HFFc6 (cell line): ENCODE data around the gene XRRA1. TPM values are rescaled to one million over a fixed set of nuclear protein-coding genes. Genes with fewer than 3 reads are reported as not detected.

ENCODE experiments used
- DNase-seq: peaks from one replicate; pipeline ENCODE4 v3.0.0-alpha.2; 2018
- H3K27ac Mint-ChIP-seq: 2 replicates; pipeline ENCODE4 v1.8.0; 2020; ENCODE audit warnings: mild to moderate bottlenecking, mixed read lengths
- H3K27me3 Mint-ChIP-seq: 2 replicates; pipeline ENCODE4 v1.8.0; 2021; ENCODE audit warnings: mild to moderate bottlenecking, moderate library complexity, mixed read lengths; ENCODE audit not compliant: insufficient read depth
- H3K36me3 Mint-ChIP-seq: 2 replicates; pipeline ENCODE4 v1.8.0; 2021; ENCODE audit warnings: low read depth, mixed read lengths
- H3K4me1 Mint-ChIP-seq: 2 replicates; pipeline ENCODE4 v1.8.0; 2020; ENCODE audit warnings: low read depth, mixed read lengths
- H3K4me3 Mint-ChIP-seq: 2 replicates; pipeline ENCODE4 v1.8.0; 2020; ENCODE audit warnings: mild to moderate bottlenecking, moderate library complexity, mixed read lengths
- H3K9me3 Mint-ChIP-seq: 2 replicates; pipeline ENCODE4 v1.8.0; 2020; ENCODE audit warnings: mild to moderate bottlenecking, mixed read lengths
- total RNA-seq, 6 experiments: library from RNA; stranded (reverse); fragmentation: NEBNext Ultra II Directional; extraction: Animal tissue kit (Norgen Biotek cat#: 25700); gene quantifications; 2 replicates in 1 of 6; 3 replicates in 5 of 6; pipeline ENCODE4 v1.2.3, GENCODE V29; 2021
- TF ChIP-seq, protein P1 (sequence below): fragments of 200-600 bp; sonication (generic); IDR thresholded peaks from 2 replicates; pipeline ENCODE4 v1.5.0; 2021; ENCODE audit warnings: antibody characterized with exemption, mild to moderate bottlenecking

XRRA1 gene
- total RNA-seq, 6 experiments from 2014 or later, result 5.4 to 7.0 (median 6.0) TPM

- H3K4me3 Mint-ChIP-seq, result peak within 1 kb of the TSS; percentile 97
- H3K36me3 Mint-ChIP-seq, result no peaks in the 10 kb centered on the region
- peak within 1 kb of the TSS; percentile 90 for H3K27ac Mint-ChIP-seq
- peaks cover 6% of the 10 kb centered on the region for H3K27me3 Mint-ChIP-seq
- peak; percentile 67 for DNase-seq
- H3K4me1 Mint-ChIP-seq, result peaks cover 24% of the 10 kb centered on the region
- TF ChIP-seq, protein P1, sequence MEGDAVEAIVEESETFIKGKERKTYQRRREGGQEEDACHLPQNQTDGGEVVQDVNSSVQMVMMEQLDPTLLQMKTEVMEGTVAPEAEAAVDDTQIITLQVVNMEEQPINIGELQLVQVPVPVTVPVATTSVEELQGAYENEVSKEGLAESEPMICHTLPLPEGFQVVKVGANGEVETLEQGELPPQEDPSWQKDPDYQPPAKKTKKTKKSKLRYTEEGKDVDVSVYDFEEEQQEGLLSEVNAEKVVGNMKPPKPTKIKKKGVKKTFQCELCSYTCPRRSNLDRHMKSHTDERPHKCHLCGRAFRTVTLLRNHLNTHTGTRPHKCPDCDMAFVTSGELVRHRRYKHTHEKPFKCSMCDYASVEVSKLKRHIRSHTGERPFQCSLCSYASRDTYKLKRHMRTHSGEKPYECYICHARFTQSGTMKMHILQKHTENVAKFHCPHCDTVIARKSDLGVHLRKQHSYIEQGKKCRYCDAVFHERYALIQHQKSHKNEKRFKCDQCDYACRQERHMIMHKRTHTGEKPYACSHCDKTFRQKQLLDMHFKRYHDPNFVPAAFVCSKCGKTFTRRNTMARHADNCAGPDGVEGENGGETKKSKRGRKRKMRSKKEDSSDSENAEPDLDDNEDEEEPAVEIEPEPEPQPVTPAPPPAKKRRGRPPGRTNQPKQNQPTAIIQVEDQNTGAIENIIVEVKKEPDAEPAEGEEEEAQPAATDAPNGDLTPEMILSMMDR, result no peak
- no peaks in the 10 kb centered on the region for H3K9me3 Mint-ChIP-seq
Observed at GRCh38 chr11:74988541-74989259, 39.8 kb upstream of the XRRA1 start, which contains the start of gene NEU3. TSS of gene NEU3 (plus strand) at chr11:74988933. CDS start at chr11:74989061, 128 bp downstream.

GRCh38 chr11:74984730-74985129 is 35.8 kb upstream of the XRRA1 start:
- Mint-ChIP-seq H3K9me3 (no peaks in the 10 kb centered on the region), H3K4me1 (peaks cover 6% of the 10 kb centered on the region), H3K4me3 (no peak overlapping the region), H3K27ac (no peak overlapping the region), H3K36me3 (peaks cover 10% of the 10 kb centered on the region; the same call in 1 of the 2 replicates), H3K27me3 (peaks cover 6% of the 10 kb centered on the region)
- TF ChIP-seq, protein P1, result no peak
- DNase-seq, result no peak

GRCh38 chr11:74984070-74984469 is 35.2 kb upstream of the XRRA1 start:
- Mint-ChIP-seq H3K27me3 (peaks cover 6% of the 10 kb centered on the region), H3K27ac (no peak overlapping the region), H3K4me3 (no peak overlapping the region), H3K36me3 (peaks cover 12% of the 10 kb centered on the region; the same call in 1 of the 2 replicates), H3K4me1 (no peaks in the 10 kb centered on the region; the same call in 1 of the 2 replicates), H3K9me3 (no peaks in the 10 kb centered on the region)
- no peak for DNase-seq
- TF ChIP-seq, protein P1, result no peak

DNA sequence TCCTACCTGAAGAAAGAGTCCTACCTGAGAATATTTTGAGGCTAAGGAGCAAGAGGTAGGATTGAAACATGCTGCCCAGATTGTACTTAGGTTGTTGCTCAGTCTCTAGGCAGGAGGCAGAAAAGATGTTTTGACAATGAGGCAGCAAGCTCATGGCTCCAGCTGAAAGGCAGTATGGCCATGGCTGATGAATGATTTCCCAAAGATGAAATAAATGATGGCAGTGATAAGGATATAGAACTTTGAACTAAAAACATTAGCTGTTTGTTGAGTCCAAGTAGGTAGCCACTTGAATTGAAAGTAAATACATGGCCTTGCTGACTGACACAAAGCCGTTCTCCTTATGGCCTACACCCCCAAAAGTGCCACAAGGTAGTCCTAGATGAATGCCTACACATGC is 33.0 kb upstream of the XRRA1 start:
- no peak for DNase-seq
- TF ChIP-seq, protein P1, result no peak
- H3K9me3 Mint-ChIP-seq, result no peaks in the 10 kb centered on the region
- H3K4me1 Mint-ChIP-seq, result no peaks in the 10 kb centered on the region
- peaks cover 12% of the 10 kb centered on the region; the same call in 1 of the 2 replicates for H3K36me3 Mint-ChIP-seq
- peaks cover 2% of the 10 kb centered on the region for H3K27me3 Mint-ChIP-seq
- no peak overlapping the region for H3K4me3 Mint-ChIP-seq
- peak overlapping the region; percentile 22; the same call in 1 of the 2 replicates for H3K27ac Mint-ChIP-seq

GRCh38 chr11:74980634-74981033 is 31.7 kb upstream of the XRRA1 start:
- Mint-ChIP-seq H3K4me3 (no peak overlapping the region), H3K4me1 (no peaks in the 10 kb centered on the region), H3K36me3 (peaks cover 19% of the 10 kb centered on the region; the same call in 1 of the 2 replicates), H3K9me3 (no peaks in the 10 kb centered on the region), H3K27ac (no peak overlapping the region), H3K27me3 (peaks cover 2% of the 10 kb centered on the region)
- DNase-seq, result no peak
- TF ChIP-seq, protein P1, result no peak
